Calu3 (cell line): ENCODE results near the gene ATXN7L1. TPM values are rescaled to one million over a fixed set of nuclear protein-coding genes. Genes with fewer than 3 reads are reported as not detected.

Source experiments
- BruUV-seq: library from RNA; stranded (reverse); fragments of 400-500 nt; replicated peaks from 2 replicates; lab custom pipeline; 2021; lab: Mats Ljungman, UMichigan
- CTCF ChIA-PET: fragments of 300-600 bp; sonication (Branson Sonifier 250); formaldehyde crosslinking; loops from one replicate; lab custom pipeline; 2022; ENCODE audit warnings: antibody characterized with exemption; lab: Charles Lee
- DNase-seq: peaks from one replicate; pipeline ENCODE4 v3.0.0; 2022
- H3K27ac Mint-ChIP-seq: one replicate; pipeline ENCODE4 v1.8.0; 2022; ENCODE audit warnings: mixed read lengths; ENCODE audit not compliant: unreplicated experiment
- H3K27me3 Mint-ChIP-seq: one replicate; pipeline ENCODE4 v1.8.0; 2022; ENCODE audit warnings: mixed read lengths; ENCODE audit not compliant: unreplicated experiment
- H3K36me3 Mint-ChIP-seq: one replicate; pipeline ENCODE4 v1.8.0; 2022; ENCODE audit warnings: mild to moderate bottlenecking, moderate library complexity, mixed read lengths; ENCODE audit not compliant: insufficient read depth, unreplicated experiment
- H3K4me1 Mint-ChIP-seq: one replicate; pipeline ENCODE4 v1.8.0; 2022; ENCODE audit warnings: mild to moderate bottlenecking, low read depth, mixed read lengths; ENCODE audit not compliant: unreplicated experiment
- H3K4me3 Mint-ChIP-seq: one replicate; pipeline ENCODE4 v1.8.0; 2022; ENCODE audit warnings: mild to moderate bottlenecking, low read depth, moderate library complexity, mixed read lengths; ENCODE audit not compliant: unreplicated experiment
- H3K9me3 Mint-ChIP-seq: one replicate; pipeline ENCODE4 v1.8.0; 2022; ENCODE audit warnings: low read depth, mixed read lengths; ENCODE audit not compliant: unreplicated experiment
- CTCF ChIP-seq: fragments of 200-600 bp; IDR thresholded peaks from one replicate; pipeline ENCODE4 v1.8.0; 2022; ENCODE audit warnings: antibody characterized with exemption; ENCODE audit not compliant: unreplicated experiment
- intact Hi-C: fragments of 100-400 bp; cut with micrococcal nuclease; formaldehyde crosslinking; loops from one replicate; pipeline ENCODE4 v1.10.0; 2022; ENCODE audit not compliant: unreplicated experiment
- total RNA-seq: library from RNA; stranded (reverse); gene quantifications from 2 replicates; pipeline ENCODE4 v1.2.3, GENCODE V29; 2022

Gene ATXN7L1
- total RNA-seq, 1 experiment from 2014 or later = 12.0 TPM

GRCh38 chr7:105769901-105770628 is 106.3 kb downstream of the ATXN7L1 start:
- BruUV-seq = no TSS peak
- Mint-ChIP-seq H3K27me3 (no peaks in the 10 kb centered on the region), H3K27ac (no peak overlapping the region), H3K36me3 (no peaks in the 10 kb centered on the region), H3K4me3 (no peak overlapping the region), H3K9me3 (no peaks in the 10 kb centered on the region), H3K4me1 (peaks cover 9% of the 10 kb centered on the region)
- CTCF ChIA-PET = interaction anchor here (0.6 to 0.9 kb wide), 3 partner anchors 9 to 105 kb away, joined by 3 read pairs; no protein-coding TSS in a partner anchor
- DNase-seq = peak; percentile 34
- intact Hi-C loops = loop anchor here (10.0 kb wide), 1 partner anchor 385 kb away; no protein-coding TSS in a partner anchor
- TF ChIP-seq CTCF = no peak

- no TSS peak for BruUV-seq
- no peak for TF ChIP-seq CTCF
- H3K27me3 Mint-ChIP-seq = no peaks in the 10 kb centered on the region
- CTCF ChIA-PET = no interaction called here
- DNase-seq = no peak
- H3K4me1 Mint-ChIP-seq = peaks cover 9% of the 10 kb centered on the region
- H3K4me3 Mint-ChIP-seq = no peak overlapping the region
- H3K9me3 Mint-ChIP-seq = no peaks in the 10 kb centered on the region
- intact Hi-C loops = no loop called here
- no peaks in the 10 kb centered on the region for H3K36me3 Mint-ChIP-seq
- no peak overlapping the region for H3K27ac Mint-ChIP-seq
Observed at GRCh38 chr7:105768898-105769507, 107.4 kb downstream of the ATXN7L1 start.

- no TSS peak for BruUV-seq
- CTCF ChIA-PET = interaction anchor here (0.6 kb wide), 1 partner anchor 193 kb away, joined by 5 read pairs; no protein-coding TSS in a partner anchor
- Mint-ChIP-seq H3K9me3 (no peaks in the 10 kb centered on the region), H3K36me3 (no peaks in the 10 kb centered on the region), H3K4me1 (peaks cover 9% of the 10 kb centered on the region), H3K4me3 (no peak overlapping the region), H3K27ac (no peak overlapping the region), H3K27me3 (no peaks in the 10 kb centered on the region)
- intact Hi-C loops = no loop called here
- no peak for DNase-seq
- no peak for TF ChIP-seq CTCF
Observed at GRCh38 chr7:105768117-105768516, 108.3 kb downstream of the ATXN7L1 start.

- H3K36me3 Mint-ChIP-seq = no peaks in the 10 kb centered on the region
- no peak overlapping the region for H3K27ac Mint-ChIP-seq
- no peaks in the 10 kb centered on the region for H3K27me3 Mint-ChIP-seq
- H3K9me3 Mint-ChIP-seq = no peaks in the 10 kb centered on the region
- peaks cover 9% of the 10 kb centered on the region for H3K4me1 Mint-ChIP-seq
- DNase-seq = no peak
- no peak for TF ChIP-seq CTCF
- H3K4me3 Mint-ChIP-seq = no peak overlapping the region
- CTCF ChIA-PET = no interaction called here
- BruUV-seq = no TSS peak
- intact Hi-C loops = no loop called here
Observed at GRCh38 chr7:105766421-105767073, 109.9 kb downstream of the ATXN7L1 start.
